ENCODE measurements around the gene BCKDHA.

The BCKDHA gene

GRCh38 chr19:41416194-41416674 lies 18.6 kb downstream of the BCKDHA start:
- Mint-ChIP-seq H3K4me3 (no peak overlapping the region), H3K9me3 (no peaks in the 10 kb centered on the region), H3K36me3 (ENCODE audit: low read depth) (peaks cover 95% of the 10 kb centered on the region), H3K27me3 (no peaks in the 10 kb centered on the region), H3K4me1 (ENCODE audit: low read depth) (peaks cover 64% of the 10 kb centered on the region), H3K27ac (no peak overlapping the region)
- intact Hi-C loops (cut with micrococcal nuclease): no loop called here

- intact Hi-C loops (cut with micrococcal nuclease): loop anchor here (10.0 kb wide), 1 partner anchor 65 kb away; the partner anchor contains the start of gene TGFB1
- Mint-ChIP-seq H3K4me3 (peak overlapping the region; percentile 17), H3K9me3 (no peaks in the 10 kb centered on the region), H3K27me3 (no peaks in the 10 kb centered on the region), H3K36me3 (ENCODE audit: low read depth) (peaks cover 95% of the 10 kb centered on the region), H3K27ac (peak overlapping the region; percentile 87), H3K4me1 (ENCODE audit: low read depth) (peaks cover 70% of the 10 kb centered on the region)
Measured at GRCh38 chr19:41420101-41420880, 22.7 kb downstream of the BCKDHA start.

- Mint-ChIP-seq H3K27ac (peak overlapping the region; percentile 87), H3K9me3 (no peaks in the 10 kb centered on the region), H3K27me3 (no peaks in the 10 kb centered on the region), H3K36me3 (ENCODE audit: low read depth) (peaks cover 95% of the 10 kb centered on the region), H3K4me1 (ENCODE audit: low read depth) (peaks cover 80% of the 10 kb centered on the region), H3K4me3 (peak overlapping the region; percentile 25)
- intact Hi-C loops (cut with micrococcal nuclease): loop anchor here (10.0 kb wide), 1 partner anchor 67 kb away; the partner anchor contains the start of gene TGFB1
Measured at GRCh38 chr19:41421314-41421713, 23.7 kb downstream of the BCKDHA start.

GRCh38 chr19:41421973-41422372 lies 24.4 kb downstream of the BCKDHA start:
- intact Hi-C loops (cut with micrococcal nuclease): loop anchor here (10.0 kb wide), 1 partner anchor 67 kb away; the partner anchor contains the start of gene TGFB1
- Mint-ChIP-seq H3K9me3 (no peaks in the 10 kb centered on the region), H3K27me3 (no peaks in the 10 kb centered on the region), H3K4me1 (ENCODE audit: low read depth) (peaks cover 86% of the 10 kb centered on the region), H3K4me3 (no peak overlapping the region), H3K36me3 (ENCODE audit: low read depth) (peaks cover 95% of the 10 kb centered on the region), H3K27ac (peak overlapping the region; percentile 87)

GRCh38 chr19:41422456-41422855 lies 24.8 kb downstream of the BCKDHA start:
- H3K27me3 Mint-ChIP-seq: no peaks in the 10 kb centered on the region
- H3K4me3 Mint-ChIP-seq: peak overlapping the region; percentile 10
- no peaks in the 10 kb centered on the region for H3K9me3 Mint-ChIP-seq
- intact Hi-C loops (cut with micrococcal nuclease): loop anchor here (10.0 kb wide), 1 partner anchor 68 kb away; the partner anchor contains the start of gene TGFB1
- peaks cover 86% of the 10 kb centered on the region for H3K4me1 Mint-ChIP-seq (ENCODE audit: low read depth)
- H3K27ac Mint-ChIP-seq: peak overlapping the region; percentile 87
- peaks cover 93% of the 10 kb centered on the region for H3K36me3 Mint-ChIP-seq (ENCODE audit: low read depth)

- H3K27ac Mint-ChIP-seq: peak overlapping the region; percentile 87
- H3K9me3 Mint-ChIP-seq: no peaks in the 10 kb centered on the region
- H3K27me3 Mint-ChIP-seq: no peaks in the 10 kb centered on the region
- intact Hi-C loops (cut with micrococcal nuclease): loop anchor here (10.0 kb wide), 1 partner anchor 68 kb away; the partner anchor contains the start of gene TGFB1
- no peak overlapping the region for H3K4me3 Mint-ChIP-seq
- H3K36me3 Mint-ChIP-seq (ENCODE audit: low read depth): peaks cover 88% of the 10 kb centered on the region
- H3K4me1 Mint-ChIP-seq (ENCODE audit: low read depth): peaks cover 91% of the 10 kb centered on the region
Measured at GRCh38 chr19:41422955-41423354, 25.3 kb downstream of the BCKDHA start.

GRCh38 chr19:41424335-41425173 lies 26.9 kb downstream of the BCKDHA start:
- Mint-ChIP-seq H3K36me3 (ENCODE audit: low read depth) (peaks cover 84% of the 10 kb centered on the region), H3K27ac (no peak overlapping the region), H3K9me3 (no peaks in the 10 kb centered on the region), H3K27me3 (no peaks in the 10 kb centered on the region), H3K4me3 (no peak overlapping the region), H3K4me1 (ENCODE audit: low read depth) (peaks cover 89% of the 10 kb centered on the region)
- intact Hi-C loops (cut with micrococcal nuclease): loop anchor here (10.0 kb wide), 1 partner anchor 70 kb away; the partner anchor contains the start of gene TGFB1

GRCh38 chr19:41425174-41426115 lies 27.8 kb downstream of the BCKDHA start:
- Mint-ChIP-seq H3K4me3 (peak overlapping the region; percentile 83), H3K27me3 (no peaks in the 10 kb centered on the region), H3K36me3 (ENCODE audit: low read depth) (peaks cover 86% of the 10 kb centered on the region), H3K4me1 (ENCODE audit: low read depth) (peaks cover 81% of the 10 kb centered on the region), H3K27ac (no peak overlapping the region), H3K9me3 (no peaks in the 10 kb centered on the region)
- intact Hi-C loops (cut with micrococcal nuclease): loop anchor here (10.0 kb wide), 1 partner anchor 71 kb away; the partner anchor contains the start of gene TGFB1

- intact Hi-C loops (cut with micrococcal nuclease): loop anchor here (10.0 kb wide), 1 partner anchor 71 kb away; the partner anchor contains the start of gene TGFB1
- H3K27me3 Mint-ChIP-seq: no peaks in the 10 kb centered on the region
- peaks cover 79% of the 10 kb centered on the region for H3K4me1 Mint-ChIP-seq (ENCODE audit: low read depth)
- H3K9me3 Mint-ChIP-seq: no peaks in the 10 kb centered on the region
- H3K27ac Mint-ChIP-seq: peak overlapping the region; percentile 92
- H3K36me3 Mint-ChIP-seq (ENCODE audit: low read depth): peaks cover 89% of the 10 kb centered on the region
- H3K4me3 Mint-ChIP-seq: peak overlapping the region; percentile 83
Measured at GRCh38 chr19:41426116-41426841, 28.7 kb downstream of the BCKDHA start.

GRCh38 chr19:41426952-41427646 lies 29.5 kb downstream of the BCKDHA start, which contains the start of gene B3GNT8:
TSS of gene B3GNT8 (minus strand) at chr19:41427374. CDS start at chr19:41426778, 596 bp downstream.
- intact Hi-C loops (cut with micrococcal nuclease): loop anchor here (10.0 kb wide), 1 partner anchor 72 kb away; the partner anchor contains the start of gene TGFB1
- Mint-ChIP-seq H3K4me1 (ENCODE audit: low read depth) (peaks cover 75% of the 10 kb centered on the region), H3K9me3 (no peaks in the 10 kb centered on the region), H3K27ac (peak within 1 kb of the TSS; percentile 92), H3K36me3 (ENCODE audit: low read depth) (peaks cover 89% of the 10 kb centered on the region), H3K27me3 (no peaks in the 10 kb centered on the region), H3K4me3 (peak within 1 kb of the TSS; percentile 83)

GRCh38 chr19:41427647-41428480 lies 30.2 kb downstream of the BCKDHA start:
- H3K27me3 Mint-ChIP-seq: no peaks in the 10 kb centered on the region
- H3K9me3 Mint-ChIP-seq: no peaks in the 10 kb centered on the region
- intact Hi-C loops (cut with micrococcal nuclease): loop anchor here (10.0 kb wide), 1 partner anchor 73 kb away; the partner anchor contains the start of gene TGFB1
- H3K4me1 Mint-ChIP-seq (ENCODE audit: low read depth): peaks cover 68% of the 10 kb centered on the region
- H3K4me3 Mint-ChIP-seq: peak overlapping the region; percentile 83
- peaks cover 89% of the 10 kb centered on the region for H3K36me3 Mint-ChIP-seq (ENCODE audit: low read depth)
- H3K27ac Mint-ChIP-seq: peak overlapping the region; percentile 92

All from dendritic cell treated with granulocyte-macrophage colony-stimulating factor and Interleukin-4, amounts not matched to agents 40 ng/mL and 50 ng/mL, for 4 days (primary cell).